ENCODE data around the gene TMEM114. TPM values are rescaled to one million over a fixed set of nuclear protein-coding genes. Genes with fewer than 3 reads are reported as not detected.

The TMEM114 gene
- total and polyA plus RNA-seq, 4 donors: 0.28 to 5.8 (median 2.5) TPM

DNA sequence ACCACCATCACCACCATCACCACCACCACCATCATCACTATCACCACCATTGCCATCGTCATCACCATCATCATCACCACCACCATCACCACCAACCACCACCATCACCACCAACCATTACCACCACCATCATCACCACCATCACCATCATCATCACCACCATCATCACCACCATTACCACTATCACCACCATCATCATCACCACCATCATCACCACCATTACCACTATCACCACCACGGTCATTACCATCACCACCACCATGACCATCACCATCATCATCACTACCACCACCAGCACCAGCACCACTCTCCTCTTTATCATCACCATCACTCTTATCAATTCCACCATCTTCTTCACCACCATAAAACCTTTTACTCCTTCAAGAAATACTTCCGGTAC lies 1.1 kb upstream of the TMEM114 start:
- WGBS (ENCODE audit: insufficient coverage): 83% methylated on average over 2 of the region's 3 CpGs
- H3K27me3 ChIP-seq (ENCODE audit: control insufficient read depth, insufficient read depth, low read length): peaks cover 33% of the 10 kb centered on the region
- no peak overlapping the region for H3K4me3 ChIP-seq (ENCODE audit: low read depth, low read length)
- no peaks in the 10 kb centered on the region for H3K9me3 ChIP-seq (ENCODE audit: control insufficient read depth, insufficient read depth, low read length)
- no peak for DNase-seq (ENCODE audit: low read depth in 4 of 6, low spot score in 6 of 6)
- H3K4me1 ChIP-seq (ENCODE audit: control insufficient read depth, insufficient read depth, low read length): peaks cover 17% of the 10 kb centered on the region
- H3K27ac ChIP-seq (ENCODE audit: low read depth, low read length): no peak overlapping the region
- H3K36me3 ChIP-seq (ENCODE audit: control insufficient read depth, insufficient read depth, low read length): no peaks in the 10 kb centered on the region

DNA sequence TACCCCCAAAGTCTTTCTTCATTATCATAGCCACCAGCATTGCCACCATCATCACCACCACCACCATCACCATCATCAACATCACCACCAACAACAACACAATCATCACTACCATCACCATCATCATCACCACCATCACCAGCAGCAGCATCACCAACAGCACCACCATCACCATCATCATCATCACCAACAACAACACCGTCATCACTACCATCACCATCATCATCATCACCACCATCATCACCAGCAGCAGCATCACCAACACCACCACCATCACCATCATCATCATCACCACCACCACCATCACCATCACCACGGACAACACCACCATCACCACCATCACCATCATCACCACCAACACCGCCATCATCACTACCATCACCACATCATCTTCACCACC lies 500 bp upstream of the TMEM114 start:
- Histone ChIP-seq H3K4me1 (ENCODE audit: control insufficient read depth, insufficient read depth, low read length) (peaks cover 17% of the 10 kb centered on the region), H3K4me3 (ENCODE audit: low read depth, low read length) (no peak overlapping the region), H3K9me3 (ENCODE audit: control insufficient read depth, insufficient read depth, low read length) (no peaks in the 10 kb centered on the region), H3K27me3 (ENCODE audit: control insufficient read depth, insufficient read depth, low read length) (peaks cover 33% of the 10 kb centered on the region), H3K27ac (ENCODE audit: low read depth, low read length) (no peak overlapping the region), H3K36me3 (ENCODE audit: control insufficient read depth, insufficient read depth, low read length) (no peaks in the 10 kb centered on the region)
- 100% methylated on average over 3 of the region's 3 CpGs for WGBS (ENCODE audit: insufficient coverage)
- DNase-seq (ENCODE audit: low read depth in 4 of 6, low spot score in 6 of 6): no peak

GRCh38 chr16:8589057-8589899 lies 1.0 kb downstream of the TMEM114 start:
- no peak overlapping the region for H3K4me3 ChIP-seq (ENCODE audit: low read depth, low read length)
- no peak for DNase-seq (ENCODE audit: low read depth in 4 of 6, low spot score in 6 of 6)
- H3K27me3 ChIP-seq (ENCODE audit: control insufficient read depth, insufficient read depth, low read length): peaks cover 33% of the 10 kb centered on the region
- H3K36me3 ChIP-seq (ENCODE audit: control insufficient read depth, insufficient read depth, low read length): no peaks in the 10 kb centered on the region
- peaks cover 17% of the 10 kb centered on the region for H3K4me1 ChIP-seq (ENCODE audit: control insufficient read depth, insufficient read depth, low read length)
- under 1% methylated on average over 64 of the region's 64 CpGs for WGBS (ENCODE audit: insufficient coverage)
- no peaks in the 10 kb centered on the region for H3K9me3 ChIP-seq (ENCODE audit: control insufficient read depth, insufficient read depth, low read length)
- H3K27ac ChIP-seq (ENCODE audit: low read depth, low read length): no peak overlapping the region

- H3K36me3 ChIP-seq (ENCODE audit: control insufficient read depth, insufficient read depth, low read length): no peaks in the 10 kb centered on the region
- H3K4me1 ChIP-seq (ENCODE audit: control insufficient read depth, insufficient read depth, low read length): peaks cover 17% of the 10 kb centered on the region
- H3K27me3 ChIP-seq (ENCODE audit: control insufficient read depth, insufficient read depth, low read length): peaks cover 33% of the 10 kb centered on the region
- H3K27ac ChIP-seq (ENCODE audit: low read depth, low read length): no peak overlapping the region
- H3K9me3 ChIP-seq (ENCODE audit: control insufficient read depth, insufficient read depth, low read length): no peaks in the 10 kb centered on the region
- WGBS (ENCODE audit: insufficient coverage): 1% methylated on average over 9 of the region's 9 CpGs
- no peak overlapping the region for H3K4me3 ChIP-seq (ENCODE audit: low read depth, low read length)
- no peak for DNase-seq (ENCODE audit: low read depth in 4 of 6, low spot score in 6 of 6)
These were observed 1.6 kb downstream of the TMEM114 start for GRCh38 chr16:8588682-8589056.

DNA sequence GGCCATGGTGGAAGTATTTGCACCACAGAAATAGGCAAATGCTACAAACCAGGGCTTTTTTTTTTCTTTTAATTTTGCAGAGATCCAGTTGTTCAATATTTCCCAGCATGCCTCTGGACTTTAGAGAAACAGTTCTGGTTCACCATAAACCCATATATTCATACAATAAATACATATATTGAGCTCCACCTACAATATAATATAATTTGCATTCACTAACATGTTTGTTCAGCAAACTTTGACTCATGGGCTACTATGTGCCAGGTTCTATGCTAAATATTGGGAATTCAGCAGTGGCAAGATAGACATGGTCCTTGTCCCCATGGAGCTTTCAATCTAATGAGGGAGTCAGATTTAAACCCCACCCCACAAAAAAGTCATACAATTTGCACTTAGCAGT lies 3.2 kb downstream of the TMEM114 start:
- Histone ChIP-seq H3K27ac (ENCODE audit: low read depth, low read length) (no peak overlapping the region), H3K9me3 (ENCODE audit: control insufficient read depth, insufficient read depth, low read length) (no peaks in the 10 kb centered on the region), H3K36me3 (ENCODE audit: control insufficient read depth, insufficient read depth, low read length) (no peaks in the 10 kb centered on the region), H3K4me1 (ENCODE audit: control insufficient read depth, insufficient read depth, low read length) (peaks cover 17% of the 10 kb centered on the region), H3K27me3 (ENCODE audit: control insufficient read depth, insufficient read depth, low read length) (peaks cover 33% of the 10 kb centered on the region), H3K4me3 (ENCODE audit: low read depth, low read length) (no peak overlapping the region)
- DNase-seq (ENCODE audit: low read depth in 4 of 6, low spot score in 6 of 6): no peak

DNA sequence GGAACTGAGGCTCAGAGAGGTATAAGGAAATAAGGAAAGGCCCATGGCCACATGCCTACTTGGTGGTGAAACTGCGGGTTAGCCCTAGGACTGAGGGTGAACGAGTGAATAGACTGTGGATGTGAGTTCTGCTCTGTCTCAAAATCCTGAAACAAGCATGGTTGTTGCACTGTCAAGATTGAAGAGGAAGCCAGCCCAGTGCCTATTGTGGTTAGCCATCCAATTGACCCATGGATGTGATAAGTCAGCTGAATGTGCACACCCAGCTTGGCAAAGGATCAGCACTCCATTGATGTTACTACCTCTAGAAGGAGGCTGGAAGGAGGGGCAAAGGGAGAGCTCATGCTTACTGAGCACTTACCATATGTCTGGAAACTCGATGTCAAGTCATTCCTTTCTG lies 4.5 kb downstream of the TMEM114 start:
- Histone ChIP-seq H3K4me3 (ENCODE audit: low read depth, low read length) (no peak overlapping the region), H3K27me3 (ENCODE audit: control insufficient read depth, insufficient read depth, low read length) (peaks cover 32% of the 10 kb centered on the region), H3K4me1 (ENCODE audit: control insufficient read depth, insufficient read depth, low read length) (peaks cover 17% of the 10 kb centered on the region), H3K27ac (ENCODE audit: low read depth, low read length) (no peak overlapping the region), H3K36me3 (ENCODE audit: control insufficient read depth, insufficient read depth, low read length) (no peaks in the 10 kb centered on the region), H3K9me3 (ENCODE audit: control insufficient read depth, insufficient read depth, low read length) (no peaks in the 10 kb centered on the region)
- 81% methylated on average over 3 of the region's 3 CpGs for WGBS (ENCODE audit: insufficient coverage)
- no peak for DNase-seq (ENCODE audit: low read depth in 4 of 6, low spot score in 6 of 6)

DNA sequence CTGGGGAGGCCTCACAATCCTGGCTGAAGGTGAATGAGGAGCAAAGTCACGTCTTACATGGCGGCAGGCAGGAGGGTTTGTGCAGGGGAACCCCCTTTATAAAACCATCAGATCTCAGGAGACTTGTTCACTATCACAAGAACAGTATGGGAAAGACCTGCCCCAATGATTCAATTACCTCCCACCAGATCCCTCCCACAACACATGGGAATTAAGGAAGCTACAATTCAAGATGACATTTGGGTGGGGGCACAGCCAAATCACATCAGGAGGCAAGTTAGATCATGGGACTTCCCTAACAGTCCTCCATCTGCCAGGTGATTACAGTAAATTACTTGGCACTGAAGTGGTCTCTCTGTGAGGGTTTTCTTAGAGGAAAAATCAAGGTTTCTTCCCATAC lies 5.3 kb downstream of the TMEM114 start:
- no peaks in the 10 kb centered on the region for H3K36me3 ChIP-seq (ENCODE audit: control insufficient read depth, insufficient read depth, low read length)
- H3K4me1 ChIP-seq (ENCODE audit: control insufficient read depth, insufficient read depth, low read length): peaks cover 13% of the 10 kb centered on the region
- no peak for DNase-seq (ENCODE audit: low read depth in 4 of 6, low spot score in 6 of 6)
- no peak overlapping the region for H3K4me3 ChIP-seq (ENCODE audit: low read depth, low read length)
- H3K9me3 ChIP-seq (ENCODE audit: control insufficient read depth, insufficient read depth, low read length): no peaks in the 10 kb centered on the region
- no CpG with 5 or more reads among the region's 2 CpGs for WGBS (ENCODE audit: insufficient coverage)
- H3K27me3 ChIP-seq (ENCODE audit: control insufficient read depth, insufficient read depth, low read length): peaks cover 24% of the 10 kb centered on the region
- H3K27ac ChIP-seq (ENCODE audit: low read depth, low read length): no peak overlapping the region

GRCh38 chr16:8583732-8584131 lies 6.6 kb downstream of the TMEM114 start:
- DNase-seq (ENCODE audit: low read depth in 4 of 6, low spot score in 6 of 6): no peak
- no peaks in the 10 kb centered on the region for H3K9me3 ChIP-seq (ENCODE audit: control insufficient read depth, insufficient read depth, low read length)
- no peaks in the 10 kb centered on the region for H3K36me3 ChIP-seq (ENCODE audit: control insufficient read depth, insufficient read depth, low read length)
- no peak overlapping the region for H3K4me3 ChIP-seq (ENCODE audit: low read depth, low read length)
- 68% methylated on average over 3 of the region's 4 CpGs for WGBS (ENCODE audit: insufficient coverage)
- H3K27me3 ChIP-seq (ENCODE audit: control insufficient read depth, insufficient read depth, low read length): peaks cover 11% of the 10 kb centered on the region
- H3K27ac ChIP-seq (ENCODE audit: low read depth, low read length): no peak overlapping the region
- H3K4me1 ChIP-seq (ENCODE audit: control insufficient read depth, insufficient read depth, low read length): peaks cover under 1% of the 10 kb centered on the region

DNA sequence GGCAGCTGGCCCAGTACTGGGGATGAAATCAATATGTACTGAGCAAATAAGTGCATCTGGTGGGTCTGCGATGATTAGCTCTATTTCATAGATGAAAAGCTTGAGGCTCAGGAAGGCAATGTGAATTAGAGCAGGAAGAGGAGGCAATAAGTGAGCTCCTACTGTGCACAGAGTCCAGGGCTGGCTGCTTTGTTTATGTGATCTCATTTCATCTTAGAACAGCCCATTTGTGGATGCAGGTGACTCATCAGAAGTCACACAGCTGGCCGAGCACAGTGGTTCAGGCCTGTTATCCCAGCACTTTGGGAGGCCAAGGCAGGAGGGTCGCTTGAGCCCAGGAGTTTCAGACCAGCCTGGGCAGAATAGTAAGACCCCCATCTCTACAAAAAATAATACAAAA lies 7.1 kb downstream of the TMEM114 start:
- no peaks in the 10 kb centered on the region for H3K4me1 ChIP-seq (ENCODE audit: control insufficient read depth, insufficient read depth, low read length)
- no peak overlapping the region for H3K27ac ChIP-seq (ENCODE audit: low read depth, low read length)
- DNase-seq (ENCODE audit: low read depth in 4 of 6, low spot score in 6 of 6): no peak
- WGBS (ENCODE audit: insufficient coverage): 92% methylated on average over 2 of the region's 3 CpGs
- H3K9me3 ChIP-seq (ENCODE audit: control insufficient read depth, insufficient read depth, low read length): no peaks in the 10 kb centered on the region
- H3K27me3 ChIP-seq (ENCODE audit: control insufficient read depth, insufficient read depth, low read length): peaks cover 5% of the 10 kb centered on the region
- no peaks in the 10 kb centered on the region for H3K36me3 ChIP-seq (ENCODE audit: control insufficient read depth, insufficient read depth, low read length)
- no peak overlapping the region for H3K4me3 ChIP-seq (ENCODE audit: low read depth, low read length)

DNA sequence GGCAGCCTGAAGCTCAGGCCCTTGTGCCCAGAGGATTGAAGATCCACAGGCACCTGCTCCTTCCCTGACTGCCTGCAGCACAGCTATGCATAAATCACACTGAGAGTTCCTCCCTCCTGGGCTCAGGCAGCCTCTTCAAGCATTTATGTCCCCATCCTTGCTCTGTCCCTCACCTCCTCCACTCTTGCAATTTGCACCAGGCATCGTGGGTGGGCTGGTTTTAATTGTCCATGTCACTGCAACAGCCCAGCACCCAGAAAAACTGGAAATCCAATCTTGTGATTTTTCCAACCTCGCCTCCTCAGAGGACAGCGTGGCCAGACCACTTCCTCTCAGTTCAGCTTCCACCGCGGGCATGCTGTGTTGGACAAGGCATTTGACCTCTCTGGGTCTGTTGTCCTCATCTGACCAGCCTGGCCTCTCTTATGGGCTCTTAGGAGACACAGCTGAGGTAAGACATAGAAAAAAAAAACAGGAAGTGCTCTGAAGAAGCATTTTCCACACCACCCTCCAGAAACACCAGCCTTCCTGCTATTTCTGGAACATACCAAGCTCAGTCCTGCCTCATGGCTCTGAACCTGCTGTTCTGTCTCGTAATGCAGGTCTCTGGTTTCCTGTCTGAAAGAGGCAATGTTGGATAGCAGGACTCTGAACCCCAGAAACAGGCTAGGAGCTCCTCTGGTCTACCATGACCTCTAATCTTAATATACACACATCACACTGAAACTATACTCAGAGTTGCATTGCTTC lies 8.3 kb downstream of the TMEM114 start:
- Histone ChIP-seq H3K36me3 (ENCODE audit: control insufficient read depth, insufficient read depth, low read length) (no peaks in the 10 kb centered on the region), H3K27me3 (ENCODE audit: control insufficient read depth, insufficient read depth, low read length) (no peaks in the 10 kb centered on the region), H3K9me3 (ENCODE audit: control insufficient read depth, insufficient read depth, low read length) (no peaks in the 10 kb centered on the region), H3K4me3 (ENCODE audit: low read depth, low read length) (no peak overlapping the region), H3K27ac (ENCODE audit: low read depth, low read length) (no peak overlapping the region), H3K4me1 (ENCODE audit: control insufficient read depth, insufficient read depth, low read length) (no peaks in the 10 kb centered on the region)
- 68% methylated on average over 6 of the region's 6 CpGs for WGBS (ENCODE audit: insufficient coverage)
- no peak for DNase-seq (ENCODE audit: low read depth in 4 of 6, low spot score in 6 of 6)
